Stimulated activated CD4-positive, alpha-beta T cell treated with anti-CD3 and anti-CD28 coated beads, TNF-alpha, amount 100 ng/mL, for 1 hour (primary cell): ENCODE data around the gene CLDN18.

ENCODE experiments used
- DNase-seq, 3 donors: peaks; one replicate each; pipeline ENCODE4 v3.0.0-alpha.2; 2020; ENCODE audit warnings: low read depth in 3 of 3, low spot score in 1 of 3

CLDN18 gene

DNA sequence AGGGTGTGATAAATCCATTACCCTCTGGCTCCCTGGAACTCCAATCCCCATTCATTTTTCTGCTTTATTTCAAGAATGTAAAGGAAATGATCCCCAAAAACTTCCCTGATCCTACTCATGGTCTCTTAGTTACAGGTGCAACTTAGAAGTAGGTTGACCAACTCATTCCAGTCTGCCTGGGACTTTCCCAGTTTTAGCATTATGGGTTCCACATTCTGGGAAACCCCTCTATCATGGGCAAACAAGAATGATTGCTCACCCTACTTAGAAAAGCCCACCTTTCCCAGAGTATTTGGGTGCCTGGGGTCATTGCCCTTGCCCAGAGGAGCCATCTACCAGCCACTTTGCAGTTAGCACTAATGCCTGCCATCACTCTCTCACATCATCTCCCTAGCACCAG lies 15.6 kb downstream of the CLDN18 start:
- no peak for DNase-seq

DNA sequence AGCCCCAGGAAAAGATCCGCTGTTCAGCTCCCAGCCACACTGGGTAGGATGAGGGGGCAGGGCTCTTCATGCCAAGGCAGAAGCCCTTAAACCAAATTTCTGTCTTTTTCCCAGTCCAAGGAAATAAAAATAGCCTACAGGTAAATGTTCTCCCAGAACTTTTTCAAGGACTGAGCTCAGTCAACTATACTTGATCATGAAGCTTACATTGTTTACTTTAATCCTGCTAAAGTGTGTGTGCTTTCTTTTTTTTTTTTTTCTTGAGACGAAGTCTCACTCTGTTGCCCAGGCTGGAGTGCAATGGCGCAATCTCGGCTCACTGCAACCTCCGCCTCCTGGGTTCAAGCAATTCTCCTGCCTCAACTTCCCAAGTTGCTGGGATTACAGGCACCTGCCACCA lies 17.9 kb downstream of the CLDN18 start:
- no peak for DNase-seq

GRCh38 chr3:138030734-138031280 lies 20.8 kb downstream of the CLDN18 start:
- no peak for DNase-seq

GRCh38 chr3:138031536-138031935 lies 21.6 kb downstream of the CLDN18 start:
- no peak for DNase-seq

- DNase-seq = no peak
Observed at GRCh38 chr3:138032567-138032966, 22.6 kb downstream of the CLDN18 start.

DNA sequence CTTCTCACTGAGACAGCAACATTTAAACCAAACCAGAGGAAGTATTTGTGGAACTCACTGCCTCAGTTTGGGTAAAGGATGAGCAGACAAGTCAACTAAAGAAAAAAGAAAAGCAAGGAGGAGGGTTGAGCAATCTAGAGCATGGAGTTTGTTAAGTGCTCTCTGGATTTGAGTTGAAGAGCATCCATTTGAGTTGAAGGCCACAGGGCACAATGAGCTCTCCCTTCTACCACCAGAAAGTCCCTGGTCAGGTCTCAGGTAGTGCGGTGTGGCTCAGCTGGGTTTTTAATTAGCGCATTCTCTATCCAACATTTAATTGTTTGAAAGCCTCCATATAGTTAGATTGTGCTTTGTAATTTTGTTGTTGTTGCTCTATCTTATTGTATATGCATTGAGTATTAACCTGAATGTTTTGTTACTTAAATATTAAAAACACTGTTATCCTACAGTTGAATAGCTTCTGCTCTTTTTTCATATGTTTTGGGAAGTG lies 23.3 kb downstream of the CLDN18 start:
- DNase-seq = no peak

DNA sequence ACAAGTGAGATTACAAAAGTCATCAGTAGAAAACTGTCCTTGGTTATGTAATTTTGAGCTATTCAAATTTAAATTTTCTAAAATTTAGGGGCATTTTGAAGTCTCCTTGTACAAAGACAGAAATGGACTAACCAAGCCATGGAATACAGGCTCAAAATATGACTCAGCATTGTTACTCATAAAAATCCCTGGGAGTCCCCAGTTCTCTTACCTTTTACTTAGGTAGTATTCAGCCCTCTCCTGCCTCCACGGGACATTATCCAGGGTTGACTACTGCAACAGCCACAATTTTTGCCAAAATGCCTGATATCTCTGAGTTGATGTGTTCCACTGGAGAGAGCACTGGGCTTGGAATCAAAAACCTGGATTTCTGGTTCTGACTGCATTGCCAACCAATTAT lies 25.0 kb downstream of the CLDN18 start:
- DNase-seq = no peak

DNA sequence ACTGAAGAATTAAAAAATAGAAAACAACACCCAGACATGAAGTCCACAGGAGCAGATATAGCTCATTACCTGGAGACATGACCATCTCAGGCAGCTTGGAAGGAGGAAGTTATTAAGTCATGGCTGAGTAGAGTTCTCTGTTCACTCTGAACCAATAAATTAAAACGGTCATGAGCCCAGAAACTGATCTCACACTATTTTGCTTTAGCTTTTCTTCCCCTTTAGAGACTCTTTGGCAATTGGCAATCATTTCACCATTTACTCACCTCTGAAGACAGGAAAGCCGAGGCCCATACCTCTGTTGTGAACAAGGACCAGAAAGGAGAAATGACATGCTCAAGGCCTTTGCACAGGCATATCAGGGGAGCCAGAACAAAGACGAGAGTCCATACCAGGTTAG lies 26.6 kb downstream of the CLDN18 start:
- DNase-seq = no peak

DNA sequence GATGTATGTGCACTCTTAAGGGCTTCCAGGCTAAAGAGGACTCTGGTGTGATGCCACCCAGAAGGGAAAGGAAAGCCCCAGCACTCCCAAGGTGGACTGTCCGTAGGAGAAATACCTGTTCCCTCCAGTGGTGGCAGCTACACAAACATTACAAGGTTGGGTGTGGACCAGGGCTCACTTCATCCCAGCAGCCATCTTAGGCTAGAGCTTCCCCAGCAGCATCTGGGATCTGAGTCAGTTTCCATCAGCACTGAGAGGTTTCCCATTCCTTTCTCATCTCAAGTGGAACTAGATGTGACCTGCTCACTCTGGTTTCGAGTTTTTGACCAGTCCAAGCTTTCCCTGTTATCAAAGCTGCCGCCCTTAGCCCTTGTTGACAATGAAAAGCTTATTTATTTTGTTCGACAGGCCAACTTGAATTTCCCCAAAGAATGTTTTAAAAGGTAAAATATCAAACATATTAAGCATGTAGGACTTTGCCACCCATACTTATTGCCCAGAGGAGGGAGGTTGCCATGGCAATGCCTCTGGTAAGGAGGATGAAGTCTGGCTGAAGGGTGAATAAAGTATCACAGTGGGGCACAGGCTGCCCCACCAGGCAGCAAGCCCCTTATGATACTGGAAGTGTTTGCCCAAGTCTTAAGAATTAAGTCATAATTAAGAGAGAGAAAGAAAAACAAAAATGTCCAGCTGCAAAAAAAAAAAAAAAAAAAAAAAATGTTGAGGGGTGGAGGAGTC lies 28.9 kb downstream of the CLDN18 start:
- DNase-seq = no peak

DNA sequence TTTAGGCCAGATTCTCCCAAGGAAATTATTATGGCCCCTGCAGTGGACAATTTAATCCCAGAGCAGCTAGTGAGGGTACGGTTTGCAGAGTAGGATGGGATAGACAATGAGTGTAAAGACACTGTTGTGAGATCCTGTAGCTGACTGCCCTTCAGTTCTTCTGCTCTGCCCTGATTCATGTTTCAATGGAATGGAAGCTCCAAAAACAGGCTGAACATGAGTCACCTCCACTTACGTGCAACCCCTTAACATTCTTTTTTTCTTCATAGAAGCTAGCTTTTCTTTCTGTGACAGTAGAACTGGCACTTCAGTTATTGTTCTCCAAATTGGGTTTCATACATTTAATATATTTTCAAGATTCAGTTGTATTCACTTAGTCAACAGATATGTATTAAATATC lies 32.1 kb downstream of the CLDN18 start:
- no peak for DNase-seq

GRCh38 chr3:138043266-138044029 lies 33.5 kb downstream of the CLDN18 start:
- no peak for DNase-seq

- DNase-seq = no peak
Observed at GRCh38 chr3:138046085-138046484, 36.1 kb downstream of the CLDN18 start.

- no peak for DNase-seq
Observed at GRCh38 chr3:138046955-138047354, 37.0 kb downstream of the CLDN18 start.

- DNase-seq = no peak
Observed at GRCh38 chr3:138047596-138048158, 37.7 kb downstream of the CLDN18 start.

GRCh38 chr3:138049157-138049919 lies 39.4 kb downstream of the CLDN18 start:
- DNase-seq = no peak

DNA sequence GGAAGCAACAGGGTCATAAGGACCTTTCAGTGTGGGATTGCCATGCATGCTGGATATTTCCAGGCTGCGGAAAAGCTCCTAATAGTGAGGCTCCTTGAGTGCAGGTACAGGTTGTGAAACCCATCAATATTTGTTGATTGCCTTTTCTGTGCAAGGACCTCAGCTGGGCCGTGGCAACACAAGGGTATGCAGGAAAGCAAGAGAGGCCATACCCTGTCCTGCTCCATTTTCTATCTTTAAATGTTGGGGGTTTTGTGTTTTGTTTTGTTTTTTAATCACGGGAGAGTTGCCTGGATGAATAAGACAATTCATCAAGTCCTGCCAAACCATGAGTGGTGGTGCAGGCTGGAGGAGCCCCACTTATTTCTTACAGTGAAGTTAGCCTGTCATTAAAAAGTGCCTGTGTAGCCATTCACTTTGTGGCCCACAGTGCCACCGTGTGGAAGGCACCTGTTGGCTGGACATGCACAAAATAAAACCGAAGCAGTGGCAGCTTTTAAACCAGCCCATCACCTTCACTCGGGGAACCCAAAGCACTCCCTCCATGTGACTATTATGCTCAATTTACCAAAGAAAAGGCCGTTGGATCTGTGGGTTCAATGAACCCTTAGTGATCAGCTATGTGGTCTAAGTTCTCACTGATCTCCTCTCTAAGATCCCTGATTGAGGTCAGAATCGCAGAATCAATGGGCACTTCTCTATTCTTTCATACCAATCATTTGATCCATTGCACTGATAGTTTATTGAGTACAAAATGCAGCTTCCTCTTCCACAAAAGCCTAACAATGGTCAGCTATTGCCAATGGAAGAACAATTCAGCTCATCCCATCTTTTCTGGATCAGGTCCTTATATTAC lies 42.2 kb downstream of the CLDN18 start:
- no peak for DNase-seq

GRCh38 chr3:138054057-138054456 lies 44.1 kb downstream of the CLDN18 start:
- no peak for DNase-seq

- DNase-seq = no peak
Observed at GRCh38 chr3:138057384-138057783, 47.4 kb downstream of the CLDN18 start.

DNA sequence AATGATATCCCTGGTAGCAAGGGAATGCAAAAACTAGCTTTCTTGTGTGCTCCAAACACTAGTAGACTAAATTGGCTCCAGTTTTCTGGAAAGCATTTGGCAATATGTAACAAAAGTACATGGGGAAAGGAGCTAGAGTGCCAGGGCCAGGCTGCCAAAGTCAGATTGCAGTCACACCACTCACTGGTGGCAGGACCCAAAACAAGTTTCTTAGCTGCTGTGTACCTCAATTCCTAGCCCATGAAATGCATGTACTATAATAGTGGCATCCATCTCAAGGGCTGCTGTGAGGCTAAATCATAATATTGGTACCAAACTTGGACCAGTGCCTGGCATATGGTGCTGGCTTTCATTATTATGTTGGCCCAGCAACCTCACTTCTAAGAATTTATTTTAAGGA lies 49.3 kb downstream of the CLDN18 start:
- DNase-seq = no peak

- no peak for DNase-seq
Observed at GRCh38 chr3:138060792-138061191, 50.8 kb downstream of the CLDN18 start.
